C1 segment of cervical spinal cord (tissue), 14 donors: ENCODE measurements around the gene ADAMTS1.
"Not testable (repeated sequence)": the region's sequence is repeated elsewhere in the genome, so short reads cannot be mapped to it uniquely, and the experiment has no call there.

Source experiments
- DNase-seq, 14 donors: peaks; one replicate each; lab custom pipeline; 2025; lab: John Stamatoyannopoulos, UW

Gene ADAMTS1

DNA sequence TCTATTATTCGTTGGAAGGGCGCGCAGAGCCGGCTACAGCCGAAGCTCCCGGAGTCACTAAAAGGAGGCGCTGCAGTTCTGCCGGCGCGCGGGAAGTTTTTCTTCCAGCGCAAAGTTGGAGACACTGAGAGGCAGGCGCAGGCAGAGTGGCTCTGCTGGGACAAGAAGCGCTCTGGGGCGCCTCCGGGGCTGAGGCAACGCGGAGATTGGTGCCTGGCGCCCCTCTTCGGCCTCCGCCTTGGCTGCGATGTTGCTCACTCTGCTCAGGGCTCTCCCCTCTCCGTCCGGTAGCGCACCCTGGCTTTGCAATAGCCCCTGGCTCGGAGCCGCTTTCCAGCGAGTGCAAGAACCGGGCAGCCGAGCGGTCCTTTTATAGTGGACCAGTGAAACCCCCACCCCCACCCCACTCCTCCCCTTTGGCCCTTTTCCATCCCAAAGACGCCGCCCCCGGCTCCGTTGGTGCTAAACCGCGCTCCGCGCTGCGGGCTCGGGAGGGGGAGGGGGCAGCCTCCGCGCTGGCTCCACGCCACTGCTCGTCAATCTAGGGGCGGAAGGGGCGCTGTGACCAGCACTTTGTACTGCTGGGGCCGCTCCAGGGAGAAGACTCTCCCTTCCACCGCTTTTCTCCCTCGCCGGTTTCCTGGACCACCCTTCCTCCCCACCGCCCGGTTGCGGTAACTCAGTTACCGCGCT is at the start of gene ADAMTS1:
Gene ADAMTS1, minus strand, starts transcription at position 344 of the 693 bp plus-strand sequence. CDS start 455 bp downstream, outside the sequence.
- DNase-seq: peak; percentile 45 to 96 (median 89)

DNA sequence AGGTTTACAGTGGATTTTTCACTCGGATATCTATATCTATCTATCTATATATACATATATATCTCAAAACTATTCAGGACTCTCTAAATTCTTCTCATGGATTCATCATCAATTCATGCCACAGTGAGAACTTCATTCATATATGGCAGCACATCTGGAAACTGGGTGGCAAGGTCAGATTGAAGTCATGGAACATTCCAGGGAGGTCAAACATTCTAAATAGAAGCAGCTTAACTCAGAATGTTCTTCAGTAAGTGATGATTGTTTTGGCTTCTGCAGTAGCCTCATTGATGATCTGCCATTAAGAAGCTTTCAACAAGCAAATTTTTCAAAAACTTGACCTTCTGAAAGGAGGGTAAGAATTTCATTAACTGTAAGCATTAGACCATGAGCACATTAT is 46.9 kb upstream of the ADAMTS1 start:
- no peak for DNase-seq

DNA sequence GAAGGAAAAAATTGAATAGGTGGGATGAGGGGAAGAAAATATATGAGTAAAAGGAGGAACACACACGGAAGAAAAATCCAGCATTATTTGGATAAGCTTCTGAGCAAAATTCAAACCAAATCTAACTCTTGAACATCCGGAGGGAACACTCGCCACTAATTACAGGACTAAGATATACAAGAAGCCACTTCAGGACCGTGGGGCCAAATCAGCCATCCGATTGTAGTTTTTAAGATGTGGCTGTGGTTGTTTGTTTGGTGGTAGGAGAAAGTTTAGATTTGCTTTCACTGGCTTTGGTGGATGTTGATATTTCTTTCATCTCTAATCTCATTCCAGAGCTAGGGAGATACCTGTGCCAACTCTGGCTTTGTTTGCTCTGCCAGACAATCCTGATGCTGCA is 43.7 kb upstream of the ADAMTS1 start:
- no peak for DNase-seq

DNA sequence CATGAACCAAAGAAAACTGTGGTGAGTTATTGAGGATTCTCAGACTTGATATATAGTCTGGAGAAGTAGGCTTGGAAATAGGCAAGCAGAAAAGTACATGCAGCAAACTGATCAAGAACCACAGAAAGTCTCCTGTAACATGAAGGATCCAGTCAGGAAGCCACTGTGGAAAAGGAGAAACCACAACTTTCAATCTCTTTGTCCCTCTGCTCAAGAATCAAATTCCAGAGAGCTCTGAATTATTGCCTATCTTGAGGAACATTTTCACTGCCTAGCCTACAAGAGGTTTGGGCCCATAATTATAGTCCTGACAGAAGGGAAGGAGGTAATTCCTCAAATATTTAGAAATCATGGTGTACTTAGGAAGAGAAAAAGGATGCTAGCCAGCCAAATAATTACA is 43.0 kb upstream of the ADAMTS1 start:
- no peak for DNase-seq

DNA sequence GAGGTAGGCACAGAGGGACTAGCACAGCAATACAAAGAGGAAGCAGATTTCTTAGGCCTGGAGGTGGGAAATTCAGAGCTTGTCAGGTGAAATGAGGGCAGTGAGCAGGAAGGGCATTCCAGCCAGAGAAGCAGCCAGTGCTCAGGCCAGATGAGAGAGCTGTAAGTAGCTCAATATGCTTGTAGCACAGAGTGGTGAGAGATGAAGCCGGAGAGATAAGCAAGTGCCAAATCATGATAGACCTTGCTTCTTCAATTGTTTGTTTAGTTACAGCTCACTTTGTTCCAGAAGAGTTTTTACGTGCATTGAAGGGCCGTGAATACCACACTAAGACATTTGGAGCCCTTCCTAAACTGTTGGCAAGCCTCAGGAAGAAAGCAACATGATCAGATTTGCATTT is 42.0 kb upstream of the ADAMTS1 start:
- peak in 1 of 14 donors; percentile 49 for DNase-seq

DNA sequence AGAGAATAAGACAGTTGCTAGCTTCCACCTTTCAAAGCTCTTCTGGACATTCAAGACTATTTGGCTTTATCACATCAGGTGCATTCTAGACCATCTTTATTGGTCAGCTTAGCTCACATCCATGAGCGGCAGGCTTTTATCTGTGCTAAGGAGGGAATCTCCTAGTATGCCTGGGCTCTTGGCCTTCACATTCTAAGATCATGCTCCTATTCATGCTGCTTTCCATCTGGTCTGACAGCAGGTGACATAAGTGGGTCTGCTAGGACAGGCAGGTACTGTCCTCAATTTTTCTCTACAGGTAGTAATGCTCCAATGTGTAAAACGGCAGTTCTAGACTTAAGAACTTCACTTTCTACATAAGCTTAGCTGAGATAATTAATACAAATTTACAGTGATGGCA is 39.2 kb upstream of the ADAMTS1 start:
- peak in 3 of 14 donors; percentile 0 to 86 (median 2) for DNase-seq

DNA sequence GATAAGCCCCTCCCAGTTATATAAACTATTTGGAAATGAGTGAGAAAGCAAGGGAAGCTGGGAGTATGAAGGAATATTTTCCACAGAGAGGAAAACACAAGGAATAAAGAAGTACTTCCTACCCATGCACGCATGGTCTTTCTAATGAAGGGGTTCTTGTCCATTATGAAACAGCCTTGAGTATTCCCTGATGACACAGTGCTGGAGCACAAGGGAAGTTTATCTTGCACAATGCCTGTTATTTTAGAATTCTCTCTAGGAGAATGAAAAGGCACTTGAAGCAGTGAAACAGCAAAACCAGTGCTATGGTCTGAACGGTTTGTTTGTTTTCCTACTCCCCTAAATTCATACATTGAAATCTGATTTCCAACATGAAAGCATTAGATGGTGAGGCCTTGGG is 38.6 kb upstream of the ADAMTS1 start:
- DNase-seq: no peak

DNA sequence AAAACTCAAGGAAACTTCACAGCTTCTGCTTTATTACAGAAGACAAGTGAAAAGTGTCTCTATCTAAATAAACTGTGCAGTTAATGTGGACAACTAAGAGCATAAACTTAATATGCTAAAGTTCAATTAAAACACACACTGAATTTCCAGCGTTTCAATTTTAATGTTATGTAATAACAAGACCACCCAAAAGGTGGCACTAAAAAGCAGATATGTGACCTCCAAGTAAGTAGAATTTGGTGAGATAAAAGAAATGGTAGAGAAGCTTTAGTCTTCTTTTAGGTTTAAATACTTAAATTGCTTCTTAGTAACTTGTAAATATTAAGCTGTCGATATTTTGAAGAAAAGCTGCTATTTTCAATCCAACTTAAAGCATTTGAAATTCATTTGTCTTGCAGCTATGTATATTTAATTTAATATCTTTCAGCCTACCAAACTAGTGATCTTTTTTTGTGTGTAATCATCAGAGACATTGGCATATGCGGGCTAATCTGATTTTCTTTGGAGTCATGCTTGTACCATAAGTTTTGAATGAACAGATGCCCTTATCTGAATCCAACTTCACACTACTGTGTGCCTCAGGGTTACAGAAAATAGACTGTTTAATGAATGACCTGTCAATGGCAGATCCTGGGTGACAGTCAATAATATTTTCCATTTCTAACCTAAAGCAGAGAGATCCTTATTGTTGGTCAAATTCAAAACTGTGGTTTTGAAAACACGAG is 36.5 kb upstream of the ADAMTS1 start:
- no peak for DNase-seq

DNA sequence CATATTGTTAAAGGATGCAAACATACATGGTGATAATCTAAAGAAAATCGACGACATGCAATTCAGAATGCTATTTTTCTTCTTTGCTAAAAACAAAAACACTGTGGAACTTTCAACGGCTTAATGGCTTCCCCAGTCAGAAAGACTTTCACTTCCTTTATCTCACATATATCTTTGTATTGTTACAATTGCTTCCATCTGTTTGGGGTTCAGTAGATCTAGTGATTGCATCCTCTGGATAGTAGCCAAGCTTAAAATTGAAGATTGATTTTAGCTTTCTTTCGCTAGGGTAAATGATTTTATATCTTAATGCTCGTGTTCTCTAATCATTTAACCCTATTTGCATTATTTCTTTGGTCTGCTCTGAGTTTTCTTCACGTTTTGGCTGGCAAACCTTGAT is 31.8 kb upstream of the ADAMTS1 start:
- no peak for DNase-seq

DNA sequence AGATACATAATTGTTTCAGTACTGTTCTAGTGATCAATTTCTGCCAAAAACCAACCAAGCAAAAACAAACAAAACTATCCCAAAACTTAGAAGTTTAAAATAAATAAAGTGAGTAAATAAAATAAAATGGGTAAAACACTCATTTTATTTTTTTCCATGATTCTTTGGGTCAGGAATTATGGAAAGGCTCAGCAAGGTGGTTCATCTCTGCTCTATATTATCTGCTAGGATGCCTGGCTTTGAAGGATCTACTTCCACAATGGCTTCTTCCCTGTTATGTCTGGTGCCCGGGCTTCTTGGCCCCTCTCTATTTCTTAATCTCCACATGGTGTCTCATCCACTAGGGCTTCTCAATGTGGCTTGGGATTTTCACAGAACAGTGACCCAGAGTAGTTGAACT is 29.1 kb upstream of the ADAMTS1 start:
- DNase-seq: no peak

DNA sequence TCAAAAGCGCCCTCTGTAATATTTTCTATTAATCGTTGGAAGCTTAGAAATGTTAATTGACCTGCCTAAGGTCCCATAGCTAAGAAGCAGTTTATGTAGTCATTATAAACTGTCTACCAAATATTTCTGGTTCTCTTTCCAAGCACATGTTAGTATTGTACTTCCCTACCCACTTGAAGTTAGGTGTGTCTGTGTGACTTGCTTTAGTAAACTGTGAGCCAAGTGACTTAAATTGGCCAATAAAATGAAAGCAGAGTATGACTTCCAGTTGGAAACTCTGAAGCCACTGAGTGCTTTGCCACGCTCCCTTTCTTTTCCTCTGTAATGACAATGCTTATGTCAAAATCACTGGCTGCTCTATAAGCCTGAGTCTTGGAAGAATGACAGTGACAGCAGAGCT is 20.6 kb upstream of the ADAMTS1 start:
- DNase-seq: no peak

DNA sequence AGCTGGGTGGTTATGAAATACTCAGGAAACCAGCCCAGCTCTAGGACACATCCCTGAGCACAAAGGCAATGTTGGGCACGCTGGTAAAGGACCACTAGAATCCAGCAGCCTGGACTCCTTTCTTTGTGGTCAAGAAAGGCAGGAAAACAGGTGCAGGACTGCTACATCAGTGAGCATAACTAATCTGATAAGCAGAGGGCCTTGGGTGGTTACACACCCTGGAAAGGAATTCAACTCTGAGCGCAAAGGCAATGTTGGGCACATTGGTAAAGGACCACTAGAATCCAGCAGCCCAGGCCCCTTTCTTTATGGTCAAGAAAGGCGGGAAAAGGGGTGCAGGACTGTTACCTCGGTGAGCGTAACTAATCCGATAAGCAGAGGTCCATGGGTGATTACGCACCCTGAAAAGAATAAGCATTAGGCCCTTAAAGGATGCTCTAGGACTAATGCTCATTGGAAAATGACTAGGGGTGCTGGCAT is 11.7 kb upstream of the ADAMTS1 start:
- DNase-seq: not testable (repeated sequence)

DNA sequence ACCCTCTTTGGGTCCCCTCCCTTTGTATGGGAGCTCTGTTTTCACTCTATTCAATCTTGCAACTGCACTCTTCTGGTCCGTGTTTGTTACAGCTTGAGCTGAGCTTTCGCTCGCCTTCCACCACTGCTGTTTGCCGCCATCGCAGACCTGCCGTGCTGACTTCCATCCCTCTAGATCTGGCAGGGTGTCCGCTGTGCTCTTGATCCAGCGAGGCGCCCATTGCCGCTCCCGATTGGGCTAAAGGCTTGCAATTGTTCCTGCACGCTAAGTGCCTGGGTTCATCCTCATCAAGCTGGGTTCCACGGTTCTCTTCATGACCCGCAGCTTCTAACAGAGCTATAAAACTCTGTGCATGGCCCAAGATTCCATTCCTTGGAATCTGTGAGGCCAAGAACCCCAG is 9.5 kb upstream of the ADAMTS1 start:
- DNase-seq: not testable (repeated sequence)

DNA sequence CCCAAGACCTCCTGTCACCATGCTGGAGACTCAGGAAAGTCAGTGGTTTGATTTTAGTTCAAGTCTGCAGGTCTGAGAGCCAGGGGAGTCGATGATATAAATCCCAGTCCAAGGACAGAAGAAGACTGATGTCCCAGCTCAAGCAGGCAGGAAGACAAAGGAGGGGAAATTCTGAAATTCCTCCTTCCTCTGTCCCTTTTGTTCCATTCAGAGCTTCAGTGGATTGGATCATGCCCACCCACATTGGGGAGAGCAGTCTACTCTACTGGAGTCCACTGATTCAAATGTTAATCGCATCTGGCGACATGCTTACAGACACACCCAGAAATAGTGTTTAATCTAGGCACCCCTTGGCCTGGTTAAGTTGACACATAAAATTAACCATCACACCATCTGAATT is 7.2 kb upstream of the ADAMTS1 start:
- DNase-seq: no peak

DNA sequence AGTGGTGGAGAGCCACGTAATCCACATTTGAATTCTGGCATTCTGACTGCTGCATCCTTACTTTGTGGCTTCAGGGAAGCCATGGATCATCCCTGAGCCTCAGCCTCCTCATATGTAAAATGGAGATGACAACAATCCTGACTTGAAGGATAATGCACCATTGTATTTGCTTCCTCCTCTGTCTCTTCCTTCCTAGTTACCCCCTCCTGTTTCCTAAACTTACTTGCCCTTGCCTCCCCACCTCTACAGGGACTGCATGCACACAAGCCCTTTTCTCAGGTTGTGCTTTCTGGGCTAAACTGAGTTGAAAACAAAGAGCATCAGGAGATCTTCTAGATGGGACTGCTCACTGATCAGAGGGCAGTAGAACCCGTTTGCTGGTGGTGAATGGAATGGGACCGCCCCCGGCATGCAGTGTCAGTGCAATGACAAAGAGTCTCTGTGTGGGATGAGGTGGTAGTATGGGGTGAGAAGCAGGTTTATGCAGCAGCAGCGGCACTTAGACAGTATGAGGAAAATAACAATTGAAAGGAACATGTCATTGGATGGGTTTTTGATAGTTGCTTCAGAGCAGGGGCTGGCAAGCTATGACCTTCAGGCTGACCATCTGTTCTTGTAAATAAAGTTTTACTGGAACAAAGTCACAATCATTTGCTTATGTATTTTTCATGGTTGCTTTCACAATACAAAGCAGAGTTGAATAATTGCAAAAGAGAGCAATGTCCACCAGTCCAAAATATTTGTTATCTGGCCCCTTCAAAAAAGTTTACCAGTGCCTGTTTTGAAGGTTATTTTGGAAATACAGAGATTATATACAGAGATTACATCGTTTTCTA is 6.1 kb upstream of the ADAMTS1 start:
- peak in 1 of 14 donors; percentile 12 for DNase-seq

DNA sequence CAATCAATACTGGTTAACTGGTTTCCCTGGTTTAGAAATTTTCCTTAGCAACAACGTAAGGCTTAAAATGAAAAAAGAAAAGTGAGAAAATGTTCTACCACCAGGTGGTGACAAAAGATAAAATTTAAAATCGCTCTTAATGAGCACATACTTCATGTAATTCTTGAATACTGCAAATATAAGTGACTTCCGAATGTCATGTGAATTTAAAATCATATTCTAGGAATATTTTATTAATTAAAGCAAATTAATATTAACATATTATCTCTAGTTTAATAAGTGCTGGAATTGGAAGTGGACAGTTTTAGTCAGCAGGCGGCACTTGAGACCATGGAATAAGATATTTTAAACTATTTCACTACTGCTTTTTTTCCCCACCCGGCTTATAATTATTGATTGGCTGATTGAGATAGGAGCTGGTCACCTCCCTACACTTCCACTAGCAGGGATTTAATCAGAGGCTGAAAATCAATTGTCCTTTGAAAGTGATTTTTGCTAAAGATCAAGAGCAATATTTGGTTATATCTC is 5.0 kb upstream of the ADAMTS1 start:
- DNase-seq: peak in 1 of 14 donors; percentile 33

DNA sequence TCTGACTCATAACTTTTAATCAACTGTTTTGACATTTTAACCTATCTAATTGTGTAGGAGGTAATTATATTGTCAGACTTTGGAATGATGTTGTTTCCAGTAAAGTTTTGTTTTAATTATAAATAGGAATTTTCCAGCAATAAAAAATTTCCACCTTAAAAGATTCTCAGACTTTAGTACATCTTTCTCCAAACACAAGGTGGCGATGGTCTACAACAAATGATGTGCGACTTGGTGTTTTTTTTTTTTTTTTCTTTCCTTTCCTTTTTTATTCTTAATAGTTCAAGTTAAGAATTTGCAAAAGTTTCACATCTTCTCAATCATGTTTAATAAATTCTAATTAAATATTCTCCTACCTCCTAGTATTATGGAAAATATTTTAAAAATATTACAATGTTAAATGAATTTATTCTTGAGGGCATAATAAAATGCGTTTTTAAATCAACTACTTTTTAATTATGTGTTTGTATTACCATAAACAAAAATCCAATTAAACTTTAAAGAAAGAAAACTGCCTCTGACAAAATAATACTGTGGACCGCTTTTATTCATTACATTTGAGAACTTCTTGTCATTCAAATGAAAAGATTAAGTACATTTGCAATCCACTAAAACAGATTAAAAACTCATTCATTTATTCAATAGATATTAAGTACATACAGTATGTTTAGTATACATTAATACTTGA is 4.4 kb upstream of the ADAMTS1 start:
- peak in 1 of 14 donors; percentile 16 for DNase-seq

DNA sequence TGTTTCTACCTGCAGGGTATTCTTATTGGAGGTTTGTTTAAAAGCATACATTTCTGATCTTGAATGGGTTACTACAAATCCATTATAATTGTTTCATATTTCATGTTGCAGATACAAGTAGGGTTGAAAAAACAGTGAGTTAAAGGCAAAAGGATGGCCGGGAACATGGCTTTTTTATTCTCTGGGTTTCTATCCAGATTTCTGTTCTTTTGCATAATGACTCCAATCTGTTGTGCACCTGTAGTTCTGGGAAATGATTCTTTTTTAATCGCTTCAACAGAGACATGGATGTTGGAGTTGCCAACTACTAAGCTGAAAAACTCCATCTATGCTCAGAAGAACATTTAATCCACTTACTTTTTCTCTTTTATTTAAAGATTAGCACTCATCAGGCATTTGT is 2.7 kb upstream of the ADAMTS1 start:
- peak in 1 of 14 donors; percentile 67 for DNase-seq

DNA sequence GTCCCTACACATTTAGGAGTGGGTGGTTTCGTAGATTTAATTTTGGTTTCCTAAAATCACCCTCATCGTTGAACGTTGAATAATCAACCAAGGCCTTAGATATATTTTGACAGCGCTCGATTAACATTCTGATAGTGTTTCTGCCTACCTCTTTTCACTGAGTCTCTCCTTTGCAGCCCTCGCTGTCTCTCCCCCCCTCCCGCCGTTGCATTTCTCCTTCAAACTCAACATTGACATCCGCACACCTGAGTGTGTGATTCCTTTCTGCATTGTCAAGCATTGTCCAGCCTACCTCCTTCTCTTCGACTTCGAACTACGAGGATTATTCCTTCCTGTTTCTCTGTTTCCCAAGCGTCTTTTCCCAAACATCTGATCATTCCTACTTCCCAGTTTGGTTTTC is 1.8 kb upstream of the ADAMTS1 start:
- DNase-seq: peak in 2 of 14 donors; percentile 13 to 22

DNA sequence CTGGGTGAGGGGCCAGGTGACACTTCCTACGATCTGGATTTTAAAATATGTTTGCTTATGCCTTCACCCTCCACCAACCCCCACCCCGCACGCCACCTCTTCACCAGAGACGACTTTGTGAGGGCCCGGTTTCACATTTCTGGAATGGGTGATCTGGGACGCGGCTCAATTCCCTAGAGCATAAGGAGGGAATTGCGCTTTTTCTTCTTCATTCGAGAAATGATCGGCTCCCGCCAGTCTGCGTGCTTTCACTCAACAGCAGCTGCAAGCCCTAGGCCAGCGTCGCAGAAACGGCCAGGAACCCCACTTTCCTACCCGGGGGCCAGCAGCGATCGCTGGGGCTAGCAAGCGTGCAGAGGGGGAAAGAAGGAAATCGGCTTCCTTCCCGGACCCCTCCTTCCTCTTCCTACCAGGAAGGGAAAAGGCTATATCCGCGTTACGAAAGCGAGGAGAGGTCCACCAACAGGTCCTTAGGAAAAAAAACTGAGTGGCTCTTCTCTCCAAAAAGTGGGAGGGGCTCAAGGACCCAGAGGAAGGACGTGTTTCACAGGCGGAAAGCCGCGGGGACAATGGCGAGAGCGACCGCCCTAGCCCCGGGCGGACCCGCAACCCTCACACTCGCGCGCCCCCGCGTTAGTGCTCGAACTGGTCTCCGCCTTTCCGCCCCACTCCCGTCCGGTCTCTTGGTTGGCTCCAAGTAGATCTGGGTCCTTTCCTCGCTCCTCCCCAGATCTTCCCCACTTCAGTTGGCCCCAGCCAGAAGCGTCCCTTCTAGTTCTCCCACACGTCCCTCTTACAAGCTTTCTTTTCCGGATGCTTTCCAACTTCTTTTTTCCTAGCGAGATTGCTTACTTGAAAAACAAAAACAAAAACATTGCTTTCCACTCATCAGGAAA is 1.1 kb upstream of the ADAMTS1 start:
- peak in 12 of 14 donors; percentile 41 to 82 (median 66) for DNase-seq
